ENCODE results near the gene BICD1.

The BICD1 gene

GRCh38 chr12:32418903-32419519, 312.4 kb downstream of the BICD1 start:
- in situ Hi-C loops (cut with MboI; ENCODE audit: low pct_unique_long_range_greater_than_20kb, low sequenced_read_pairs, unreplicated experiment), result no loop called here
- TF ChIP-seq CTCF (IDR thresholded peaks at IDR 0.05; ENCODE audit: extremely low read depth, insufficient read depth, missing control alignments), result no peak
- no peak for DNase-seq (ENCODE audit: low spot score)

- in situ Hi-C loops (cut with MboI; ENCODE audit: low pct_unique_long_range_greater_than_20kb, low sequenced_read_pairs, unreplicated experiment), result no loop called here
- no peak for TF ChIP-seq CTCF (IDR thresholded peaks at IDR 0.05; ENCODE audit: extremely low read depth, insufficient read depth, missing control alignments)
- no peak for DNase-seq (ENCODE audit: low spot score)
Measured at GRCh38 chr12:32419520-32419960, 312.9 kb downstream of the BICD1 start.

- no peak for DNase-seq (ENCODE audit: low spot score)
- in situ Hi-C loops (cut with MboI; ENCODE audit: low pct_unique_long_range_greater_than_20kb, low sequenced_read_pairs, unreplicated experiment), result no loop called here
- TF ChIP-seq CTCF (IDR thresholded peaks at IDR 0.05; ENCODE audit: extremely low read depth, insufficient read depth, missing control alignments), result no peak
Measured at GRCh38 chr12:32420356-32420755, 313.7 kb downstream of the BICD1 start.

- in situ Hi-C loops (cut with MboI; ENCODE audit: low pct_unique_long_range_greater_than_20kb, low sequenced_read_pairs, unreplicated experiment), result no loop called here
- no peak for TF ChIP-seq CTCF (IDR thresholded peaks at IDR 0.05; ENCODE audit: extremely low read depth, insufficient read depth, missing control alignments)
- no peak for DNase-seq (ENCODE audit: low spot score)
Measured at GRCh38 chr12:32423559-32423958, 316.9 kb downstream of the BICD1 start.

- in situ Hi-C loops (cut with MboI; ENCODE audit: low pct_unique_long_range_greater_than_20kb, low sequenced_read_pairs, unreplicated experiment), result no loop called here
- no peak for TF ChIP-seq CTCF (IDR thresholded peaks at IDR 0.05; ENCODE audit: extremely low read depth, insufficient read depth, missing control alignments)
- DNase-seq (ENCODE audit: low spot score), result no peak
Measured at GRCh38 chr12:32431025-32431424, 324.4 kb downstream of the BICD1 start.
